Body of pancreas (tissue), 4 donors: ENCODE results near the gene TRPC4. TPM values are rescaled to one million over a fixed set of nuclear protein-coding genes. Genes with fewer than 3 reads are reported as not detected.

Experiments used
- ATAC-seq: fragments of 150-250 bp; one replicate; pipeline ENCODE4 v1.9.1; 2016
- DNase-seq, 4 donors: peaks; one replicate each; pipeline ENCODE4 v3.0.0-alpha.2; 2019
- H3K27ac ChIP-seq, 4 donors: fragments of 200-600 bp; sonication (generic); 1 replicate in 3 of 4; 2 replicates in 1 of 4; pipeline versions ENCODE4 v1.5.1 to v1.6.1; 2016 to 2019; ENCODE audit warnings: mild to moderate bottlenecking in 1 of 4, mixed read lengths in 1 of 4, moderate library complexity in 1 of 4
- H3K27me3 ChIP-seq, 2 donors: fragments of 200-600 bp; sonication (generic); one replicate each; pipeline ENCODE4 v1.6.0; 2016; ENCODE audit warnings: mild to moderate bottlenecking in 1 of 2
- H3K36me3 ChIP-seq, 2 donors: fragments of 200-600 bp; sonication (generic); replicated peaks in 1 of 2; 2 replicates each; pipeline ENCODE4 v1.5.1; 2016; ENCODE audit warnings: low read depth in 2 of 2; ENCODE audit not compliant: insufficient read depth in 1 of 2
- H3K4me1 ChIP-seq: fragments of 200-600 bp; sonication (generic); one replicate; pipeline ENCODE4 v1.6.0; 2016
- H3K4me3 ChIP-seq, 2 donors: fragments of 200-600 bp; sonication (generic); 1 replicate in 1 of 2; 2 replicates in 1 of 2; pipeline ENCODE4 v1.5.1; 2016 to 2019
- H3K9me3 ChIP-seq, 3 donors: fragments of 200-600 bp; sonication (generic); 1 replicate in 2 of 3; 2 replicates in 1 of 3; pipeline ENCODE4 v1.5.1; 2016
- POLR2A ChIP-seq, 3 donors: fragments of 450-650 bp; IDR thresholded peaks; one replicate each; pipeline ENCODE4 v1.6.1; 2016; ENCODE audit warnings: antibody characterized with exemption in 3 of 3, mild to moderate bottlenecking in 2 of 3
- WGBS, 2 donors: methylation state at CpG; one replicate each; pipeline ENCODE4 v1.1.5; 2017; 5-methylcytosine and 5-hydroxymethylcytosine counted together
- intact Hi-C: fragments of 100-400 bp; cut with DNase I; formaldehyde crosslinking; loops from one replicate; pipeline ENCODE4 v1.15.1; 2023
- total RNA-seq, 2 donors: library from RNA; depleted of rRNA; stranded (reverse); fragments of >200 nt; gene quantifications; one replicate each; pipeline ENCODE4 v1.1.0, GENCODE V29; 2016
- TF ChIP-seq, protein P1 (sequence below), 7 experiments: fragments of 450-650 bp in 4 of 7; fragments of 200-600 bp in 3 of 7; sonication (generic) in 3 of 7; IDR thresholded peaks; one replicate each; pipeline ENCODE4 v1.5.1; 2016 to 2019; ENCODE audit warnings: antibody characterized with exemption in 7 of 7

TRPC4 gene
- total RNA-seq, 2 donors from 2014 or later = 0.33 to 2.6 TPM

DNA sequence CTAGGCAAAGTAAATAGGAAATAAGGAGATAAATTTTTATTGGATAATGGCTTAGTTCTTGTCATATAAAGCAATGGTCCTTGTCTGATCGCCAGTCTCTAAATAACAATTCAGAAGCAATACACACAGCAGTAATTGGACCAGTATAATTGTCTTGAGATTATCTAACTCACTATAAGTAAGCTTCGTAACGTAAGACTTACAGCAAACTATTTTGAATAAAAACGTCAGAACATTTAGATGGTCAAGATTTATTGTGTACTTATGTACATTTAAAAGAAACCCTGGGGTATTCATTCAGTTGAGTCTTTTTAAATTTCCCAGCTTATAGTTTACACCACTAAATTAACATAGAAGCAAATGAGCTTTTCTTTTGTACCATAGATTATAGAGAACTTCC lies 20.2 kb upstream of the TRPC4 start:
- Histone ChIP-seq H3K9me3 (no peaks in the 10 kb centered on the region), H3K27me3 (no peaks in the 10 kb centered on the region), H3K27ac (no peak overlapping the region), H3K4me1 (no peaks in the 10 kb centered on the region), H3K4me3 (no peak overlapping the region), H3K36me3 (no peaks in the 10 kb centered on the region)
- intact Hi-C loops = no loop called here
- 59 to 65% methylated on average over 4 of the region's 4 CpGs for WGBS, 2 donors
- TF ChIP-seq, protein P1, sequence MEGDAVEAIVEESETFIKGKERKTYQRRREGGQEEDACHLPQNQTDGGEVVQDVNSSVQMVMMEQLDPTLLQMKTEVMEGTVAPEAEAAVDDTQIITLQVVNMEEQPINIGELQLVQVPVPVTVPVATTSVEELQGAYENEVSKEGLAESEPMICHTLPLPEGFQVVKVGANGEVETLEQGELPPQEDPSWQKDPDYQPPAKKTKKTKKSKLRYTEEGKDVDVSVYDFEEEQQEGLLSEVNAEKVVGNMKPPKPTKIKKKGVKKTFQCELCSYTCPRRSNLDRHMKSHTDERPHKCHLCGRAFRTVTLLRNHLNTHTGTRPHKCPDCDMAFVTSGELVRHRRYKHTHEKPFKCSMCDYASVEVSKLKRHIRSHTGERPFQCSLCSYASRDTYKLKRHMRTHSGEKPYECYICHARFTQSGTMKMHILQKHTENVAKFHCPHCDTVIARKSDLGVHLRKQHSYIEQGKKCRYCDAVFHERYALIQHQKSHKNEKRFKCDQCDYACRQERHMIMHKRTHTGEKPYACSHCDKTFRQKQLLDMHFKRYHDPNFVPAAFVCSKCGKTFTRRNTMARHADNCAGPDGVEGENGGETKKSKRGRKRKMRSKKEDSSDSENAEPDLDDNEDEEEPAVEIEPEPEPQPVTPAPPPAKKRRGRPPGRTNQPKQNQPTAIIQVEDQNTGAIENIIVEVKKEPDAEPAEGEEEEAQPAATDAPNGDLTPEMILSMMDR (IDR thresholded peaks at IDR 0.05) = no peak
- no peak for TF ChIP-seq POLR2A (IDR thresholded peaks at IDR 0.05)
- DNase-seq (no peak), ATAC-seq (no peak)

DNA sequence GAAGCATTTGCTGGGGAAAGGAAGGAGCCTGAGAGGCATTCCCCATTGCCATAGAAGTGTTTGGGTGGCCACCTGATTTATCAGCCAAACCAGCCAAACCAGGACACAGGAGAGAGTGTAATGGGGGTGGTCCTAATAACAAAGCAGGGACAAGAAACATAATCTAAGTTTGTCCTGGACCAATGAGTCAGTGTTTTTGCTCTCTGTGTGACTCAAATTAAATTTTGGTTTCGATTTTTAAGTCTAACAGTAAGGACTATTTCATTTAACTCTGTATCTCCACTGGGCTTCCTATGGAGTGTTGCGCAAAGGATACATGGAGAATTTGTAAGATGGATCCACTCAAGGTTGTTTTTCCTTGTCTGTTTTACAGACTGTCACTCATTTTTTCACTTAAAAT lies 19.5 kb upstream of the TRPC4 start:
- no peaks in the 10 kb centered on the region for H3K27me3 ChIP-seq
- intact Hi-C loops = no loop called here

DNA sequence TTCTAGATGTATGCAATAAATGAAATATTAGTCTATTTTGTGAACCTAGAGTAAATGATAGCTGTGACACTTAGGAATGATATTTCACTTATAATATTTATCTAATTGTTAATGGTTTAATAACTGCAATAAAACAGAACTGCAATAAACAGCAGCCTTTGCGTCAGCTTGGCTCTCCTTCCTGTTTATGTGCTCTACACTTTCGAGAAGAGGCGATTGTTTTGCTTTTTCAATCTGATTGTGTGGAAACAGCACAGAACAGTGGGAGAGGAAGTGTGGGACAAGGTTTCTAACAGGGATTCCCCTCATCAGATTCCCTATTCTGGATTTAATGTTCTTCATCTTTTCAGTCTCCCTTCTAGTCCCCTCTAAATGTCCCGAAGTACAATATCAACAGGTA lies 17.3 kb upstream of the TRPC4 start:
- peak overlapping the region in 1 of 4 donors; percentile 50 for H3K27ac ChIP-seq
- intact Hi-C loops = no loop called here
- TF ChIP-seq POLR2A (IDR thresholded peaks at IDR 0.05) = no peak
- TF ChIP-seq, protein P1 (IDR thresholded peaks at IDR 0.05) = no peak
- H3K4me1 ChIP-seq = no peaks in the 10 kb centered on the region
- H3K36me3 ChIP-seq = no peaks in the 10 kb centered on the region
- no peak for DNase-seq
- 47% methylated on average over 4 of the region's 4 CpGs for WGBS, 2 donors
- no peak overlapping the region for H3K4me3 ChIP-seq
- no peak for ATAC-seq
- H3K9me3 ChIP-seq = no peaks in the 10 kb centered on the region
- no peaks in the 10 kb centered on the region for H3K27me3 ChIP-seq

More for the DNA sequence above, 19.5 kb upstream of the TRPC4 start:
- DNase-seq (no peak), ATAC-seq (no peak)
- Histone ChIP-seq H3K27ac (no peak overlapping the region), H3K9me3 (no peaks in the 10 kb centered on the region), H3K4me3 (no peak overlapping the region), H3K36me3 (no peaks in the 10 kb centered on the region), H3K4me1 (no peaks in the 10 kb centered on the region)
- 71 to 73% methylated on average over 2 of the region's 2 CpGs for whole genome bisulfite sequencing, 2 donors
- TF ChIP-seq POLR2A (IDR thresholded peaks at IDR 0.05) = no peak
- TF ChIP-seq, protein P1 (IDR thresholded peaks at IDR 0.05) = no peak

DNA sequence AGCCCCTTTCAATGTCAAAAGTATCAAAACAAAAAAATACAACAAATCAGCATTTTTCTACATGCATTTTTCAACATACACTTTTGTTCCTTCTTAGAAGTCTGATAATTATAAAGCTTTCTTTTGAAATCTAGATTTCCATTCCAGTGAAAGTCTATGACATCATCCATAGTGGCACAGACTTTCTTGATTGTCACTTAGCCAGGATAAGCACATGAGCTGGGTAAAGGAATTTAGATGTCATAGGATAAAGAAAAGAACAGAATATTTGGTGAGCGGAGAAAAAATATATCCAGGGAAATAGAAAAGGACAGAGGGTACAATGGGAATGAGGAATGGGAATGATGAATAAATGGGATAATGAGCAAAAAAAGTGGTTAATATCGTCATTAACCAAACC lies 15.1 kb upstream of the TRPC4 start:
- Histone ChIP-seq H3K27me3 (no peaks in the 10 kb centered on the region), H3K9me3 (no peaks in the 10 kb centered on the region), H3K4me1 (no peaks in the 10 kb centered on the region), H3K36me3 (no peaks in the 10 kb centered on the region), H3K4me3 (no peak overlapping the region), H3K27ac (no peak overlapping the region)
- no peak for DNase-seq
- intact Hi-C loops = no loop called here
- TF ChIP-seq, protein P1 (IDR thresholded peaks at IDR 0.05) = no peak
- TF ChIP-seq POLR2A (IDR thresholded peaks at IDR 0.05) = no peak
- ATAC-seq = no peak
- WGBS, 2 donors = 82 to 83% methylated on average over 2 of the region's 2 CpGs

DNA sequence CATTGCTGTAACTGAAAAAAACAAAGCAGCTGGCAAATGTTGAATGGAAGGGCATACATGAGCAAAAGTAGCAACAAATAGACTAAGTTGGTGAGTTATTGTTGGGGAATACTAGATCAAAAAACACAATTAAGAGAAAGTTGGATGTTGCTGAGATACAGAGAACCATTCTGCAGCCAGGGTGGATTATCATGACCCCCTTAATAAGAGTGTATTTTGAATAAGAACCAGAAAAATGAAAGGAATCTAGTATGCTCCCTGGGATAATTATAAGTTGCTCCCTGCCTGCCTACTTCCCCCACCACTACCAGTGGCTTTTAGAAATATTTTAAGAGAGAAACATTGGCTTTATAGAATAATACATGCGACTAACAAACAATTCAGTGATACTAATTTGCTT lies 14.5 kb upstream of the TRPC4 start:
- no peak for DNase-seq
- Histone ChIP-seq H3K9me3 (no peaks in the 10 kb centered on the region), H3K36me3 (no peaks in the 10 kb centered on the region), H3K4me1 (no peaks in the 10 kb centered on the region), H3K4me3 (no peak overlapping the region), H3K27me3 (no peaks in the 10 kb centered on the region), H3K27ac (no peak overlapping the region)
- TF ChIP-seq, protein P1 (IDR thresholded peaks at IDR 0.05) = no peak
- TF ChIP-seq POLR2A (IDR thresholded peaks at IDR 0.05) = no peak
- no peak for ATAC-seq
- intact Hi-C loops = no loop called here
- 80% methylated on average over 1 of the region's 1 CpG for WGBS, 2 donors
